ENCODE data around the gene OR5H14.

DNA sequence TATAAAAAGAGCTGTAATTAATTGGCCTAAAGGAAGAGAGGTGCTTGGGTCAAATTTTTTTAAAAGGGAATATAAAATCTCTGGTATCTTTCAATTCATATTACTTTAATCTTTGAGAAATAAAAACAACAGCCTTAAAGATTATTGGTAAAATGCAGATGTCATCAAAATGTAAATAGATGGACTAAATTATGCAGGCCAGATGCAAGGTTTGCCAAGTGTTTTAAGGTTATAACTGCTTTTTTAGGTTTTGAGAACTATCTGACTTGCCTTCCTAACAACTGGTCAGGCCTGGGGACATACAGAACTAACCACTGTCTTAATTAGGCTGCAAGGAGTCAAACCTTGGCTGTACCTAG is 36.8 kb upstream of the OR5H14 start:
- TF ChIP-seq, protein P1, sequence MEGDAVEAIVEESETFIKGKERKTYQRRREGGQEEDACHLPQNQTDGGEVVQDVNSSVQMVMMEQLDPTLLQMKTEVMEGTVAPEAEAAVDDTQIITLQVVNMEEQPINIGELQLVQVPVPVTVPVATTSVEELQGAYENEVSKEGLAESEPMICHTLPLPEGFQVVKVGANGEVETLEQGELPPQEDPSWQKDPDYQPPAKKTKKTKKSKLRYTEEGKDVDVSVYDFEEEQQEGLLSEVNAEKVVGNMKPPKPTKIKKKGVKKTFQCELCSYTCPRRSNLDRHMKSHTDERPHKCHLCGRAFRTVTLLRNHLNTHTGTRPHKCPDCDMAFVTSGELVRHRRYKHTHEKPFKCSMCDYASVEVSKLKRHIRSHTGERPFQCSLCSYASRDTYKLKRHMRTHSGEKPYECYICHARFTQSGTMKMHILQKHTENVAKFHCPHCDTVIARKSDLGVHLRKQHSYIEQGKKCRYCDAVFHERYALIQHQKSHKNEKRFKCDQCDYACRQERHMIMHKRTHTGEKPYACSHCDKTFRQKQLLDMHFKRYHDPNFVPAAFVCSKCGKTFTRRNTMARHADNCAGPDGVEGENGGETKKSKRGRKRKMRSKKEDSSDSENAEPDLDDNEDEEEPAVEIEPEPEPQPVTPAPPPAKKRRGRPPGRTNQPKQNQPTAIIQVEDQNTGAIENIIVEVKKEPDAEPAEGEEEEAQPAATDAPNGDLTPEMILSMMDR (conservative IDR thresholded peaks at IDR 0.05), result no peak
- no peak for TF ChIP-seq EZH2 (IDR thresholded peaks at IDR 0.05; ENCODE audit: low read depth)
